Measurements from ENCODE around the gene AATK.
"Not testable (repeated sequence)": the region's sequence is repeated elsewhere in the genome, so short reads cannot be mapped to it uniquely, and the experiment has no call there.

AATK gene

DNA sequence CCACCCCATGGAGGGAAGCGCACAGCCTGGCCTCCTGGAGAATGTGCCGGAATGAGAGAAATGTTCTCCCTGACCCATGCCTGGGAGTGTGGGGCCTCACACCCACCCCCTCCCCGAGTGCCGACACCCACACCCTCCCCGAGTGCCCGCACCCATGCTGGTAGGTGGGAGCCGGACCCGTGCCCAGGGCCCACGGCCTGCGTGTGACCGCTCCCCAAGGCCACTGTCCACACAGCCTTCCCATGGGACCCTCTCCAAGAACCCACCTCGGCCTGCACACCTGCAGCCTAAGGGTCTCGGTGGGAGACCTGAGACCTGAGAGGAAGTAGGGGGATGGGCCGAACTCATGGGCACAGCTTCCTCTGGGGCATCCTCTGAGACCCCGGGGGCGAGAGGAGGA lies 4.0 kb downstream of the AATK start:
- DNase-seq (ENCODE audit: low spot score): no peak

DNA sequence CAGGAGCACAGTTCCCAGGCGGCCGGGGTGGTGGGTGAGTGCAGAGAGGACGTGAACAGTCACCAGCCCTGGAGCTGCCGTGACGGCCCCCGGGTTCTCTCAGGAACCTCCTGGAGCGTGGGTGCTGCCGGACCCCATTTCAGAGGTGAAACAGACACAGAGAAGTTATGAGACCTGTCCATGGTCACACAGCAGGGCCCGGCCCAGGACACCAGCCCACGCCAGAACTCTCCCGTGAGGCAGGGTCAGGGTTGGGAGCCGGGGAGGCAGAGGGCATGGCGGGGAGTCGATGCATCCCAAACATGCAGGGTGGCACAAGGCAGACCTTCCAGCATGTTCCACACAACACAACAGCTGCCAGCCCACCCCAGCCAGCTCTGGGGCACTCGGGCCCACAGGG lies 4.5 kb downstream of the AATK start:
- no peak for DNase-seq (ENCODE audit: low spot score)

DNA sequence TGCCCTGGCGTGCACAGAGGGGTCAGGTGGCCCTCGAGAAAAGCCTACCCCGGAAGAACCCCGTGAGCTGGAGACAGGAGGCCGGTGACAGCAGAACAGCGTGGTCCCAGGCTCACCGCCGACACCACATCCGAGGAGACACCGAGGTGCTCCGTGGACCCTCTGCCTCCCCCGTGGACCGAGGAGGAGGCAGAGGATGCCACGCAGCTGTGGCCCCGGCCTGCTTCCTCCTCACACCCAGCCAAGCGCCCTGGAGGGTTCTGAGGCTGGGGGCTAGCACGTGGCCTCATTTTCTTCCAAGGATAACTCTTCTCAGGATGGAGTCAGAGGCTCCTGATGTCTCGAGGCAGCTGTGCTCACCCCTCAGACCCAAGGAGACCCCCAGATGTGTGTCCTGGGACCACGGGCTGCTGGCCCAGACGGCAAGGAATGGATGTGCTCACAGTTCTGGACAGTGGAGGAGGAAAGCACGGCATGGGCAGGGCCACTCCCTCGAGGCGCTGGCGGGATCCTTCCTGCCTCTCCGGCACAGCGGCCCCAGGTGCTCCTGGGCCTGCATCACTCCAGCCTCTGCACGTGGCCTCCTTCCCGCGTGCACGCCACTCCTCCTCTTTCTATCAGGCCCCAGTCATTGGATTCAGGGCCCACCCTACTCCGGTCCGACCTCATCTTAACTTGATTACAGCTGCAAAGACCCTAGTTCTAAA lies 5.1 kb downstream of the AATK start:
- DNase-seq (ENCODE audit: low spot score): no peak

DNA sequence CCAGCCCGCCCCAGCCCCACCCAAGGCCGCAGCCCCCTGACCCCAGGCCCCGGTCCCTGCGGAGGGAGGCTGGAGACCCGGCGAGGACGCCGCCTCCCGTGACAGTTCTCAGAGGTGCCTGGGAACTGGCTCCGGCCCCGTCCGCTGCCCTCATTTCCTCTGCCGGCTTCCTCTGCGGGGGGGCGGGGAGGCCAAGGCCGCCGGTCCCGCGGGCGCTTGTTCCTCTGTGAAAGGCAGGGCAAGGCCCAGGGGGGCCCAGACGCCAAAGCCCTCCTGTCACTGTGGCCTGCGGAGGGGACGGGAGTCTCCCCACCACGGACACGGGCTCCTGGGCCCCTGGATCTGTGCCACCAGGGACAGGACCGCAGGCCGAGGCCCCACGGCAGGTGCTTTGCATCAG lies 5.7 kb downstream of the AATK start:
- no peak for DNase-seq (ENCODE audit: low spot score)

DNA sequence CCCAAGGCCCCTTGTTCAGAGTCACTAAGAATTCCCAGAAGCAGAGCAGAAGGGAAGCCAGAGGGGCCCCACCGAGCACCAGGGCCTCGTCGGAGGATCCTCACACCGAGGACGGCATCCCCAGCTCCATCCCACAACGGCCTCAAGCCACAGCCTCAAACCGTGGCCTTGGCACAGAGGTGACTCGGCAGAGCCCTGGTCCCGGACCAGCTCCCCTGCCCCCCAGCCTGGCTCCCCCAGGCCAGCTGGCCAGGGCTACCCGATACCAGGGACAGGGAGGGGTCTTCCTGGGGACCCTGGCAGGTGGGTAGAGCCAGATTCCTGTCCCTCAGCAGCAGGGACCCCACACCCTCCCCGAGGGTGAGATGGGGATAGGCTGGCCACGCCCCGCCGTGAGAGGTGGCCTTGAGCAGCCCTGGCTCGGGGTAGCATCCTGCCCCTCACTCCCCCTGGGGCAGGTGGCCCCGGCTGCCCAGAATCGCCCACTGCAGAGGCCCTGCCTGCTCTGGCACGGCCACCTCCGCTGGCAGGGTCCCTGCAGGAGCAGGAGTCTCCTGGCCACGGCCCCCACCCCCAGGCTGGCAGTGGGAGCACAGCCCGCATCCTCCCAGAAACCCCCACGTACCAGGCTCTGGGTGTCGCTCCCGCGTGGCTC lies 6.3 kb downstream of the AATK start:
- no peak for DNase-seq (ENCODE audit: low spot score)

DNA sequence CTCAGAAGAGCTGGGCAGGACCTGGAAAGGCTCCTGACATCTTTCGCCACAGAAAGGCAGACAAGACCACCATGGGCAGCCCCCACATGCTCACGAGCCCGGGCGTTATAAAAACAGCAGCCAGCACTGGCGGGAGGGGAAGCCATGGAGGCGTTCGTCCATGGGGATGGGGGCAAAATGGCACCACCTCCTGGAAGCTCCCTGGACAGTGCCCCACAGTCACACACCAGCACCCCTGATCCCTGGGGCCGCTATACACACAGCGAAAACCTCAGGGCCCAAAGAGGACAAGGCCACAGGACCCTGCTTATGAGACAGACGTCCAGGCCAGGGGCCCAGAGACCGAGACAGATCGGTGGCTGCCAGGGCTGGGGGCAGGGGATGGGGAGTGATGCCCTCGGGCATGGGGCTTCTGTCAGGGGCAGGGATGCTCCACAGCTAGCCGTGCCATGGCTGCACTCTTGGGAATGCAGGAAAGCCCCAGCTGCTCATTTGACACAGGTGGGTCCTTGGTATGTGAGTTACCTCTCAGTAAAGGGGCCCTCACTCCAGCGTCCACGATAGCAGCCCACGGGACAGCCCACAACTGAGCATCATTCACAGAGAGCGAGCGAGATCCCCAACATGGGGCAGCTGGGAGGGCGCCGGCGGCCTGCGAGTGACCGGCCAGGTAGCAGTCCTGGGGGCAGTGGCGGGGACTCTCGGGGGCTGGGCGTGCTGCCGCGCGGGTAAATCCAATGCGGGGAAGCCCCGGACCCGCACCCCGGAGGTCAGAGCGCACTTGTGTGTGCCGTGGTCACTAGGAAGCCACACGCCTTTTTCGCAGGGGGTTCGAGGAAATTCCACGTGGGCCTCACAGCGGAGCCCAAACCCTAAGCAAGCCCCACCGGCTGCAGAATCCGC lies 7.1 kb downstream of the AATK start:
- no peak for DNase-seq (ENCODE audit: low spot score)

DNA sequence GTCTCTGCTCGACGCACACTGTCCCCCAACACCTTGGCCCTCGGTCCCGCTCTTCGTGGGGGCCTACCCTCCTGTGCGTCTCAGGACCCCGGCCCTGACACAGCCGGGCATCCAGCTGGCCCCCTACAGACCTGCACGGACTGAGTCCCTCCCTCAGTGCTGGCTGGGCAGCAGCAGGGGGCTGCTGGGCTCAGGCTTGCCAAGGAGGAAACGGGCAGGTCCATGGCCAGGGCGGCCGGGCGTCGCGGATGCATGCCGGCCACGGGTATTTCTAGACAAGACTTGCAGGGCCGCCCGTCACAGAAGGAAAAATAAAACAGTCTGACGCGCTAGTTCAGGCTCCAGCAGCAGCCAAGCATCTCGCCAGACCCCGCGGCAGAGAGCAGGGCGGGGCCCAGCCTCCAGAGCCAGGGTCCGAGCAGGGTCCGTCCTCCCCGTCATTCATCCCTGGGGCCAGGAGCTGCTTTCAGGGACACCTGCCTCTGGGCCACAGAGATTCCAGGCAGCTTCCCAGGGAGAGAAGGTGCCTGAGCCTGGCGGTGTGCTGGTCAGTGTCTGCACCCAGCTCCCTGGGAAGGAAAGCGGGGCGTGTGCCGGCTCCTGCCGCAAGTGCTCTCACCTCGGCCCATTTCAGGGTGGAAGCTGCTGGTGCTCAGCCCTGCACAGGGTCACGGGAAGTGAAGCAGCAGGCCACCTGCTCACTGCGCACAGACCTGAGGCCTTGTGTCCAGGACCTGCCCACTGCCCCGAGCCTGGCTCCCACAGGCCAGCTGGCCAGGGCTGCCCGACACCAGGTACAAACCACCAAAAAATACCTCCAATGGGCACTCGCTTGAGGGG lies 8.0 kb downstream of the AATK start:
- no peak for DNase-seq (ENCODE audit: low spot score)

DNA sequence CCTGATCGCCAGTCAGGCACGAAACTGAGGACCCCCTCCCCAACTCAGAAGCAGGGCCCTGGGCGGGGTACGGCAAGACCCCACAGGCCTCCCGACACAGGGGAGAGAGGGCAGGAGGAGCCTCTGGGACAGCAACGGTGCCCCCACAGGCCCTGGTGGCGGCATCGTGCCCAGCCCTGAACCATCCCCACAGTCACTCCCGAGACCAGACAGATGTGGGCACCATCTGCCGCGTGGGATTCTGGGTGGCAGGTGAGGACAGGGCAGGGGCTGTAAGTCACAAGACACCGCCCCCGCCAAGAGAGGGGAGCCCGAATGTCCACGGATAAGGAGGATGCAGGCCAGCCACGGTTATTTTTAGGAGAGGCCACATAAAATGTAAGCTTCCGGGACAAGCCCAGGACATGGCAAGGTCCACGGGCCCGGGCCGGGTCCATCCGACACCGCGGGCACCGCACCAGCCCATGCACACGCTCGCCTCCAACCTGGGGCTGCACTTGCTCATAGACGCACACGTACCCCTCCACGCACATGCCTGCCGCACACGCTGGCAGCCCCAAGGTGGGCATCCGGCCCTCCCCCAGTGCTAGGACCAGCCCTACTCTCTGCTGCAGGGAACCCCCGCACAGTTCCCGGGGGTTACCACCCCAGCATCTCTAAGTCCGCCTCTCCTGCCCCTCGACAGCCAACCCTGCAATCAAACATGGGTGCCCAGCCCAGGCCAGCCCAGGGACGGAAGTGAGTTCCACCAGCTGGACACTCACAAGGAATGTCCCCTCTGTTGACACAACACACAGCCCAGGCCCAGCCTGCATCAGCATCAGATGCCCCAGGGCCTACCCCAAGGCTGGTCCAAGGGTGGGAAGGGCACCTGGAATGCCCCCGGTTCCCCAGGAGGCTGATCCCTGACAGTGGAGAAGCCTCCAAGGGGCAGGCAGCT lies 8.9 kb downstream of the AATK start:
- no peak for DNase-seq (ENCODE audit: low spot score)

DNA sequence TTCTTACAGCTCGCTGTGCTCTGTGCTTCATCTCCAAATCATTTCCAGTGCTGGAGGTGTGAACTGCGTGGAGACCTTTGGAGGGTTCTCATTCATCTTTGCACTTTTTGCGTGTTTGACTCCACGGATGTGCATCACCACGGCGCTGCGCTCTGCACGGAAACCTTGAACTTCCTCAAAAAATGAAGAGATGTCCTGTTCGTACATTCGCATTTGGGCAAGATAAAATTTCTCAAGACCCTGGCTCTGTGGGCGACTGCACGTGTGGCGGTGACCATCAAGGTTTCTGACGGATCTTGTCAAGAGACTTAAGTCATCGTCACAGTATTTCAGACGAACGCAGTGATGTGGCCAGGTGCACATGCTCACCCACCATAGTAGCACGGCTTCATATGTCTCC lies 11.1 kb downstream of the AATK start:
- no peak for DNase-seq (ENCODE audit: low spot score)

DNA sequence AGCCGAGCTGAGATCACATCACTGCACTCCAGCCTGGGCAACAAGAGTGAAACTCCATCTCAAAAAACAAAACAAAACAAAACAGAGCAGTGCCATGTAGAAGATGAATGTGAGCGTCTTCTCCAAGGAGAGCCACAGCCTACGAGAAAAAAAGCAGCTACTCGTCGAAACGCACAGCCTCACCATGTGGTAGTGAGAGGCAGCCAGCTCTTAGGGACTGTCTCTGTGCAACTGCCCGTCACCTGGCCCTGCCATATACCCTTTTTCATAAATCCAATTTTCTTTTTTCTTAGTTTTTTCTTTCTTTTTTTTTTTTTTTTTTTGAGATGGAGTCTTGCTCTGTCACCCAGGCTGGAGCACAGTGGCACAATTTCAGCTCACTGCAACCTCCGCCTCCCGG lies 12.0 kb downstream of the AATK start:
- not testable (repeated sequence) for DNase-seq (ENCODE audit: low spot score)

DNA sequence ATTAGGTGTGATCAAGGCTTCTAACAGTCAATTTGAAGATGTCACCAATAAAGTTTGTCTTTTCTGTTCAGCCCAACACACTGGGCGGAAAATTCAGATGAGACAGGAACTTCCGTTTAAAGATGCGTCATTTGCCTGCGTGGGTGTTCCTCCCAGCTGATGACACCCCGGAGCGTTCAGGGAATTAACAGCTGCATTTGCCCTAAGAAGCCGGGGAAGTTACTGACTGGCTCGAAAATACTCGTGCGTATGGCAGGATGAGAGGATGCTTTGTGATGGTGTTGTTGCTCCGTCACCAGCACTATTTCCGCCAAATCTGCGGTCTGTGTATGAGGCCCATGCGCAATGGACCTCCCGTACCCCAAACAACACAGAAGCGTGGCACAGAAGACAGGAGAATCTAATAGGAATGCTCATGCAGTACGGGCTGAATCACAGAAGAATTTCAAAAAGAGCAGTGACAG lies 12.6 kb downstream of the AATK start:
- DNase-seq (ENCODE audit: low spot score): no peak

DNA sequence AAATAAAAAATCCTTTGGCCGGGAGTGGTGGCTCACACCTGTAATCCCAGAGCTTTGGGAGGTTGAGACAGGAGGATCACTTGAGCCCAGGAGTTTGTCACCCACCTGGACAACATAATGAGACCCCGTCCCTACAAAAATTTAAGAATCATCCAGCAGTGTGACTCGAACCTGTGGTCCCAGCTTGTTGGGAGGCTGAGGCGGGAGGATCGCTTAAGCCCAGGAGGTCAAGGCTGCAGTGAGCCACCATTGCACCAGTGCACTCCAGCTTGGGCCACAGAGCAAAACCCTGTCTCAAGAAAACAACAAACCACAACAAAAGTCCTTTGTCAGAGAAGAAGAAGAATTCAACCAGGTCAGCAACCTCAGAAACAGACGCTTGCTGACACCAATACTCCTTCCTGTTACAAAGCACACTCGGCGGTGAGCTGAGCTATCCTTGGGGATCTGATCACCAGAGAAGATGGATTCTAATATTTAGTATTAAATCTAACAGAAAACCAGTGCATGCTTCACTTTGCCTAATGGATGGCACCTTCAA lies 13.7 kb downstream of the AATK start:
- no peak for DNase-seq (ENCODE audit: low spot score)

DNA sequence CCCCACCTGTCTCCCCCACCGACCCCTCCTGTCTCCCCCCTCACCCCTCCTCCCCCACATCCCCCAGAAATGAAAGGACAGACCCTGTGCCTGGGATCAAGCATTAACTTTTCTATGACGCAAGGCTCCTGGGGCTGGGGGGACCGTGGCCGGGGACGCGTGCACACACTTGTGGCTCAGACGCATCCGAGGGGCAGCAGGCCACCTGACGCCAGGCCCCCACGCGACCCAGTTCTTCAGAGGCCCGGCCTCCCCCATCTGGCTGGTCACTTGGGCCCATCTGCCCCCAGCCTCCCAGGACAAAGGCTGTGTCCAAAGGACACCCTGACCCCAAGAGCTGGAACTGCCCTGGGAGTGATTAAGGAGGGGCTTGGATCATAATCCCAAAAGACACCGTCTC lies 14.7 kb downstream of the AATK start:
- no peak for DNase-seq (ENCODE audit: low spot score)

DNA sequence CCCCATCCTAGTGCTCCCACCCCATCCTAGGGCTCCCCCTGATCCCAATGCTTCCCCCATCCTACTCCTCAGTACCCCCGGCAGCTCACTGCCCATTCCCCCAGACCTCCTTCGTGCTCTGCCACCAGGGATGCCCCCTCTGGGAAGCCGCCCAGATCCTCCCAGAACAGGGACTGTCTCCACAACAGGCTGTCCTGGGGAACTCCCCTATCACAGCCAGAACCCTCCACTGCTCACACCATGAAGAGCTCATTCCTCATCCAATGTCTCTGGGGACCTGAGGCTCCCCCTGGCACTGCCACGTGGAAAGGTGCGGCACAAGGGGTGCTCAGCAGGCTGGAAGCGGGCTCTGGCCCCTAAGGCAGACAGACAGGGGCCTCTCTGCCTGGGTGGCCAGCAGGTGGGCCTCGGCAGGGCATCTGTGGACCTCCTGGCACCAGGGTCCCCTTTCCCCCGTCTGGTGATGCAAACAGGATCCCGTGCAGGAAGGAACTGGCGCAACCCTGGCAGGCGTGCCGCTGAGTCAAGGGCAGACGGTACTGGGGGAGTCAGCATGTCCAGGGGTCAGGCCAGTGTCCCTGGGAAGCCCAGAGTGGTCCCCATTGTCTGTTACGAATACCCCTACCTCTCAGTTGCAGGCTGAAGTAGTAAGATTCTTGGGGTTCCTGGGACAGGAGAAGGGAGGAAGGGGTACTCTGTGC lies 15.5 kb downstream of the AATK start:
- DNase-seq (ENCODE audit: low spot score): no peak

DNA sequence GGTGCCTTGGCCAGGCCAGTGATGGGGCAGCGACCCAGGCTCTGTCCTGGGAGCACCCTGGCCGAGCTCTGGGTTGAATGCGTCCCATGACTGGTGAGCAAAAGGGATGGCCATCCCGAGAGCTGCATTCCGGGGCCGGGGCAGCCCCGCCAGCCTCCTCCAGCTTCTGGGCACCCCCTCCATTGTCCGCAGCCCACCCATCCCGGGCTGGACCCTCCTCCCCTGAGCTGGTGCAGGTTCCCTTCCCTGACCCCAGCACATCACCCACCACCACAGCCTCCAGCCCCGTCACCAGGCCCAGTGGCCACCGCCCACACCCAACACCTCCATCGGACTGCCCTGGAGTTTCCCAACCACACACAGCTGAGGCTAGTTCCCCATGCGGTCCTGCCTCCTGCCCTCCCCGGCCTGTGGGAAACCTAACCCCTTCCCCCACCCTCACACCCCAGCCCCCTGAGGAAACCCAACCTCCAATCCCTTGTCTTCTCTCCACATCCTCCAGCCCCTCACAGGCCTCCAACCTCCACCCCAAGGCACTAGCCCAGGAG lies 17.0 kb downstream of the AATK start:
- DNase-seq (ENCODE audit: low spot score): no peak

DNA sequence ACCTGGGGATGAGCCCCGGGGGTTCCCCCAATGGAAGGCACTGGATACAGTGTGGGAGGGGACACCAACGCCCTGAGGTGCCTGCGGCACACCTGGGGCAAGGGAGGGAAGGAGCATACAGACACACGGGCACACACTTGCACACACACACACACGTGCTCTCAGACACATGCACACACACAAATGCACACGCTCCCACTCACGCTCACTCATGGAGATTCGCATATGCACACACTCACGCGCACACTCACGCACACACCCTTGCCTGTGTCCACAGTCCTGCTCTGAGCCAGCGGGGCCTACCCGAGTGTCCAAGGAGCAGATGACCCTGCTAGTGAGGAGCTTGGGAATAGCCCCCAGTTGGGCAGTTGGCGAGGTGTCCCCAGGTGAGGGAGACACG lies 17.4 kb downstream of the AATK start:
- DNase-seq (ENCODE audit: low spot score): no peak

DNA sequence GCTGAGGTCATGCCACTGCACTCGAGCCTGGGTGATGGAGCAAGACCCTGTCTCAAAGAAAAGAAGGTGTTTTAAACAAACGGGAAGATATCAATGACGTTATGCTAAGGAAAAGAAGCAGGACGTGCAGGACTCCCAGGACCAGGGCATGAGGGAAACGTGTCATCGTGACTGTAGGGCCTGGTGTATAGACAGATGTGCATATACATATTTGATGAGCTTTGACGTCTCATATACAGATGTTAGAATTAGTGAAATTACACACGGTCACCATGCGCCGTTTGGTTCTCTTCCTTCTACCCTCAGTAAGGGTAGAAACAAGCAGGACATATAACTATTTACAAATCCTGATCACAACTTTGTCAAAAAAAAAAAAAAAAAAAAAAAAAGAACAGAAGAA lies 18.3 kb downstream of the AATK start:
- DNase-seq (ENCODE audit: low spot score): no peak

DNA sequence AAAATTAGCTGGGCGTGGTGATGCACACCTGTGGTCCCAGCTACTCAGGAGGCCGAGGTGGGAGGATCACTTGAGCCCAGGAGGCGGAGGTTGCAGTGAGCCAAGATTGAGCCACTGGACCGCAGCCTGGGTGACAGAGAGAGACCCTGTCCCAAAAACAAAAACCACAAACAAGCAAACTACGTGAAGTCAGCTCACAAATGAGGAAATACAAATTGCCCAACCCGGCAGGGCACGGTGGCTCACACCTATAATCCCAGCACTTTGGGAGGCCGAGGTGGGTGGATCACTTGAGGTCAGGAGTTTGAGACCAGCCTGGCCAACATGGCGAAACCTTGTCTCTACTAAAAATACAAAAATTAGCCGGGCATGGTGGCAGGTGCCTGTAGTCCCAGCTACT lies 19.8 kb downstream of the AATK start:
- DNase-seq (ENCODE audit: low spot score): not testable (repeated sequence)

DNA sequence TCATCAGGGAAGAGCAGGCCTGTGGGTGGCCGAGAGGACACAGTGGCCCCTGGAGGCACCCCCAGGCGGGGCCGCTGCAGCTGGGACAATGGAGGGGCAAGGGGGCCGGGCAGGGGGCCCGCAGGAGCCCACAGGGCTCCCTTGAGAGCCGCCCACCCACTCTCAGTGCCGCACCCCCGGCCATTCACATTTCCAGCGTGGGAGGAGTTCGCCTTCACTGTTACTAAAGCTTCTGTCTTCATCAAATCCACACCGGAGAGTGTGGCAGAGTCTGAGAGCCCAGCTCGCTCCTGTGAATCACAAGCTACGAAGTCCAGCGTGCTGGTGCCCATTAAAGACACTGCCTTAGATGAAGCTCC lies 21.6 kb downstream of the AATK start:
- DNase-seq (ENCODE audit: low spot score): no peak

Measured in hepatic stellate cell (primary cell).